ENCODE results near the gene THAP12.

- TF ChIP-seq CTCF (IDR thresholded peaks at IDR 0.05) (no peak), POLR2AphosphoS5 (IDR thresholded peaks at IDR 0.05) (no peak), POLR2A (IDR thresholded peaks at IDR 0.05) (no peak), EP300 (IDR thresholded peaks at IDR 0.05) (no peak)
These were observed 53.7 kb downstream of the THAP12 start for GRCh38 chr11:76327202-76327601.
